ENCODE results near the gene MTTP.

MTTP gene

DNA sequence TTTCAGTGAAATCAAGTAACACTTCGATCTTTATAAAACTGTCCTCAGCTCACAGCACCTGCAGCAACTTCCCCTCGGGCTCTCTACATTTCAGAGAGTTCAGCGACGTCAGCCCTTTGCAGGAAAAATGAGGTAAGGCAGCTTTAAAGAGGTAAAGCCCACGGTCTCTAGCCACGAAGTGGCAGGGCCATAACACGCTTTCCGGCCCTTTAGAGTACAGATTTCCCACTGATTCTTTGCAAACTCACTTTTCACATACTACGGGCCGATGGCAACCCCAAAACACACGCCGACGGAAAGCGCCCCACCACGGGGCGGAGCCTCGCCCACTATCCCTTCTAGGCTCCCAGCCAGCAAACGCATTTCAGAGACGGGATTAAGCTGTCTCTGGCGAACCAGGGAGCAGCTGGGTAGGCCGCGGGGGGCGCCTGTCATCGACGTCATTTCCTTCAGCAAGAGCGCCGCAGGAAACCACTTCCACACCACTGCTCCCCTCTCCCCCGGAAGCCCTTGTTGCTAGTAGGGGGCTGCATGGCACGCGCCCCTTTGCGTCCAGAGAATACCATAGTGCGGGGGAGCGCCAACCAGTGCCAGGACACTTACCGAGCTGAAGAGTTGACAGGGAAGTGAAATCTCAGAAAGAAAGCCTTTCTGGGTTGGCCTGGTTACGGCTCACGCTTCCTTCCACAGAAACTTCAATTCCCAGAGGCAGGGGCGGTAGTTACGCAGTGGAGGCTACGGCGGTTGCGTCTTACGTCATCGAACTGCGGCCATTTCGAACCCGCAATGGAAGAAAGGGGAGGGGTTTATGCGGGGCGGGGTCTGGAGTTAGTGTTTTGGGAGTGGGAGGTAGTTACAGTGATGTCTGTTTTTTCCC lies 11.1 kb upstream of the MTTP start, which contains the start of gene TRMT10A:
Gene TRMT10A, minus strand, starts transcription at position 730 of the 877 bp plus-strand sequence. CDS start 4,701 bp downstream, outside the sequence.
- Histone ChIP-seq H3K27me3 (no peaks in the 10 kb centered on the region), H3K4me2 (peak within 1 kb of the TSS; percentile 84), H3K36me3 (no peaks in the 10 kb centered on the region), H3K9ac (peak within 1 kb of the TSS; percentile 88), H3K27ac (peak within 1 kb of the TSS; percentile 95), H4K20me1 (no peaks in the 10 kb centered on the region), H3K4me3 (peak within 1 kb of the TSS; percentile 71), H3K4me1 (peaks cover 14% of the 10 kb centered on the region), H3K9me3 (no peaks in the 10 kb centered on the region)
- no peak for TF ChIP-seq Cebpa-rat (IDR thresholded peaks at IDR 0.05)

GRCh38 chr4:99564921-99565320 lies 9.7 kb upstream of the MTTP start:
- no peak overlapping the region for H3K9ac ChIP-seq
- no peak overlapping the region for H3K4me3 ChIP-seq
- no peak for TF ChIP-seq Cebpa-rat (IDR thresholded peaks at IDR 0.05)
- no peaks in the 10 kb centered on the region for H3K27me3 ChIP-seq
- no peak overlapping the region for H3K27ac ChIP-seq
- H3K4me1 ChIP-seq, result peaks cover 14% of the 10 kb centered on the region
- no peaks in the 10 kb centered on the region for H3K36me3 ChIP-seq
- H3K9me3 ChIP-seq, result no peaks in the 10 kb centered on the region
- no peak overlapping the region for H3K4me2 ChIP-seq
- H4K20me1 ChIP-seq, result no peaks in the 10 kb centered on the region

GRCh38 chr4:99571883-99572282 lies 2.7 kb upstream of the MTTP start:
- H4K20me1 ChIP-seq, result no peaks in the 10 kb centered on the region
- no peak for TF ChIP-seq Cebpa-rat (IDR thresholded peaks at IDR 0.05)
- H3K9me3 ChIP-seq, result no peaks in the 10 kb centered on the region
- H3K36me3 ChIP-seq, result no peaks in the 10 kb centered on the region
- no peaks in the 10 kb centered on the region for H3K4me1 ChIP-seq
- H3K4me3 ChIP-seq, result no peak overlapping the region
- H3K4me2 ChIP-seq, result no peak overlapping the region
- no peak overlapping the region for H3K9ac ChIP-seq
- H3K27me3 ChIP-seq, result no peaks in the 10 kb centered on the region
- no peak overlapping the region for H3K27ac ChIP-seq

GRCh38 chr4:99572527-99573240 lies 1.9 kb upstream of the MTTP start:
- Histone ChIP-seq H3K4me2 (no peak overlapping the region), H3K9ac (no peak overlapping the region), H4K20me1 (no peaks in the 10 kb centered on the region), H3K4me3 (no peak overlapping the region), H3K36me3 (no peaks in the 10 kb centered on the region), H3K4me1 (no peaks in the 10 kb centered on the region), H3K27me3 (no peaks in the 10 kb centered on the region), H3K9me3 (no peaks in the 10 kb centered on the region), H3K27ac (no peak overlapping the region)
- TF ChIP-seq Cebpa-rat (IDR thresholded peaks at IDR 0.05), result no peak

GRCh38 chr4:99573735-99574368 lies 772 bp upstream of the MTTP start:
- H4K20me1 ChIP-seq, result no peaks in the 10 kb centered on the region
- H3K9ac ChIP-seq, result no peak overlapping the region
- no peaks in the 10 kb centered on the region for H3K4me1 ChIP-seq
- H3K36me3 ChIP-seq, result no peaks in the 10 kb centered on the region
- no peak overlapping the region for H3K4me3 ChIP-seq
- no peaks in the 10 kb centered on the region for H3K9me3 ChIP-seq
- no peaks in the 10 kb centered on the region for H3K27me3 ChIP-seq
- no peak overlapping the region for H3K4me2 ChIP-seq
- no peak overlapping the region for H3K27ac ChIP-seq
- TF ChIP-seq Cebpa-rat (IDR thresholded peaks at IDR 0.05), result no peak

- no peak overlapping the region for H3K27ac ChIP-seq
- H4K20me1 ChIP-seq, result no peaks in the 10 kb centered on the region
- TF ChIP-seq Cebpa-rat (IDR thresholded peaks at IDR 0.05), result no peak
- no peaks in the 10 kb centered on the region for H3K36me3 ChIP-seq
- no peak overlapping the region for H3K9ac ChIP-seq
- no peak overlapping the region for H3K4me3 ChIP-seq
- H3K9me3 ChIP-seq, result no peaks in the 10 kb centered on the region
- H3K4me1 ChIP-seq, result no peaks in the 10 kb centered on the region
- H3K4me2 ChIP-seq, result no peak overlapping the region
- H3K27me3 ChIP-seq, result no peaks in the 10 kb centered on the region
These were observed 4.1 kb downstream of the MTTP start for GRCh38 chr4:99578714-99579113.

DNA sequence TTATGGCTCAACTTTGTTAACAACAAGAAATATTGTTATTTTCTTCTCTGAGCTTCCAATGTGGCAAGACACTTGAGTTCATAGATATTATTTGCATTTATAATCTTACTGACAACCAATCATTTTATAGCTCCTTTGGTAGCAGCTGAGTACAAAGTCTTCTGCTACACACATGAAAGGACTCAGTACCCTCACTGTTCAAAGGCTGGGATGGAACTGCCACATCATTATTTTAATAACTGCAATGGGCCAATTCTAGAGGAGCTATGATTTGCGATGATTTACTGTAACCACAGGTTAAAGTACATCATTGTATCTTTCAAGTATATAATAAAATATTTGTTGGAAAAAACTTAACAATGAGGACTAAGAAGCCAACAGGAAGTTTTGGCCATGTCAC lies 10.9 kb downstream of the MTTP start:
- TF ChIP-seq Cebpa-rat (IDR thresholded peaks at IDR 0.05), result no peak
- Histone ChIP-seq H3K9ac (no peak overlapping the region), H3K9me3 (no peaks in the 10 kb centered on the region)

GRCh38 chr4:99586322-99586721 lies 11.7 kb downstream of the MTTP start:
- no peak overlapping the region for H3K9ac ChIP-seq
- H3K4me2 ChIP-seq, result no peak overlapping the region
- no peak for TF ChIP-seq Cebpa-rat (IDR thresholded peaks at IDR 0.05)
- H3K4me3 ChIP-seq, result no peak overlapping the region
- H3K27me3 ChIP-seq, result no peaks in the 10 kb centered on the region
- no peak overlapping the region for H3K27ac ChIP-seq
- H3K36me3 ChIP-seq, result no peaks in the 10 kb centered on the region
- H3K4me1 ChIP-seq, result no peaks in the 10 kb centered on the region
- H3K9me3 ChIP-seq, result no peaks in the 10 kb centered on the region
- no peaks in the 10 kb centered on the region for H4K20me1 ChIP-seq

More for the DNA sequence above, 10.9 kb downstream of the MTTP start:
- no peak overlapping the region for H3K27ac ChIP-seq
- no peaks in the 10 kb centered on the region for H3K4me1 ChIP-seq
- no peaks in the 10 kb centered on the region for H4K20me1 ChIP-seq
- no peak overlapping the region for H3K4me2 ChIP-seq
- no peaks in the 10 kb centered on the region for H3K36me3 ChIP-seq
- H3K27me3 ChIP-seq, result no peaks in the 10 kb centered on the region
- H3K4me3 ChIP-seq, result no peak overlapping the region

DNA sequence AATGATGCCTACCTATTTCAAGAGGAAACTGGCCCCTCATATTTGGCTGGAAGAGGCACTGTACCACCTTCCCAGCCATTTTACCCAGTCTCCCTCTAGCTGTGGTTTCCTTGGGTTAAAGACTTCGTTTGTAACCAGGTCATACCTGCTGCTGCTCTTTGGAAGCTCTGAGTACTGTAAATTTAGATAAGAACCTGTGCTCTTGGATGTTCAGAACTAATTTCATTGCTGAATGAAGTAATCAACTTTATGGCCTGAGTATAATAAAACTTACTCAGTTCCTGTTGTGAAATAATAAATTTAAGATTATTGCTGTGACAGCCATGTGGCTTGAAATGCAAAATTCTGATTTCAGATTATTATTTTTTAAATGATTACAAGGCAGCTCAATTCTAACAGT lies 12.2 kb downstream of the MTTP start:
- H4K20me1 ChIP-seq, result no peaks in the 10 kb centered on the region
- no peak overlapping the region for H3K4me3 ChIP-seq
- no peaks in the 10 kb centered on the region for H3K27me3 ChIP-seq
- H3K27ac ChIP-seq, result no peak overlapping the region
- TF ChIP-seq Cebpa-rat (IDR thresholded peaks at IDR 0.05), result no peak
- no peaks in the 10 kb centered on the region for H3K4me1 ChIP-seq
- H3K9ac ChIP-seq, result no peak overlapping the region
- H3K9me3 ChIP-seq, result no peaks in the 10 kb centered on the region
- H3K4me2 ChIP-seq, result no peak overlapping the region
- no peaks in the 10 kb centered on the region for H3K36me3 ChIP-seq

DNA sequence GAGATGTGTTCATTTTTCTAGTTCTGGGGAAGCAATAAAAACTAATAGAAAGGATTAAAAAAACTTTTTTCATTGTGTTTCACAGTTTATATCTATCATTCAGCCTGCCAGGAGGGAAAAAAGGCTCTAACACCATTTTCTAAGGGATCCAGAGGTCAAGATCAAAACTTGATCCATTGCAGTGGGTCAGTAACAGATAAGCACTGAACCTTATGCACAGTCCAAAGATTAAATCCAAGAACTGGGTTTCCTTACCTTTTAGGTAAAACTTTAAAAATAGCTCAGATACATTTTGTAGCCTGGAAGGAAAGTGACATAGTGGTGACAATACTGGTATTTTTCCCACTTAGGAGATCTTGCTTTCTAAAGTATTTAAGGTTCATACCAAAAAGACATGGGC lies 12.7 kb downstream of the MTTP start:
- H3K27me3 ChIP-seq, result no peaks in the 10 kb centered on the region
- H4K20me1 ChIP-seq, result no peaks in the 10 kb centered on the region
- H3K9me3 ChIP-seq, result no peaks in the 10 kb centered on the region
- no peak overlapping the region for H3K4me3 ChIP-seq
- TF ChIP-seq Cebpa-rat (IDR thresholded peaks at IDR 0.05), result no peak
- no peak overlapping the region for H3K9ac ChIP-seq
- no peak overlapping the region for H3K4me2 ChIP-seq
- H3K27ac ChIP-seq, result no peak overlapping the region
- H3K36me3 ChIP-seq, result no peaks in the 10 kb centered on the region
- H3K4me1 ChIP-seq, result no peaks in the 10 kb centered on the region

All from BLaER1 (cell line).